ENCODE measurements around the gene SLC34A3.

Gene SLC34A3

DNA sequence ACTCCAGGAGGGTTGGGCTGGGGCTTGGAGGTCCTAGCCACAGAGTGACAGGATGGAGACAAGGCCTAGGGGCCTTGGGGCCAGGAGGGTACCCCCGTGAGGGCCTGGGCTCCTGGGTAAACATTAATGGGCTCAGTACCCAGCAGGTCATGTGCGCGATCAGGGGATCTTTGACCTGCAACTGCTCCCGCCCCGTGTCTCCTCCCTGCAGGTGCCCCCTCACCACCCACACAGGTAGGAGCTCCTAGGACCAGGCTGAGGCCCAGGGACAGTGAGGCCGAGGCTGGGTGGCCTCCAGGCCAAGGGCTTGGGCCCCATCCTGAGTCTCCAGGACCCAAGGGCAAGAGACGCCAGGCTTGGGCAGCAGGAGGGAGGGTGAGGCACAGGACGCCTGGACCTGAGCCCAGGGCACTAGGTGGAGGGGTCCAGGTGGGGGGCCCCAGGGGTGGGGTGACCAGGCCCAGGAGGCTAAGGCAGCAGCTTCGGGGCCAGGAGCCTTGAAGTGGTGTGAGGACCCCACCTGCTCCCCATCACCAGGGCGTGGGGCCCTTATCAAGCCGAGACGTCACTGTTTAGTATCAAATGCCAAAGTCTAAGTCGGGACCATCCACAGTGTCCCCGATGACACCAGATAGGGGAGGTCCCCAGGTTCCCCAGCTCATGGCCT lies at the start of gene SLC34A3:
SLC34A3 (plus strand) TSS at position 197 of the 667 bp plus-strand sequence. CDS start 802 bp downstream, outside the sequence.
- no peak for DNase-seq

DNA sequence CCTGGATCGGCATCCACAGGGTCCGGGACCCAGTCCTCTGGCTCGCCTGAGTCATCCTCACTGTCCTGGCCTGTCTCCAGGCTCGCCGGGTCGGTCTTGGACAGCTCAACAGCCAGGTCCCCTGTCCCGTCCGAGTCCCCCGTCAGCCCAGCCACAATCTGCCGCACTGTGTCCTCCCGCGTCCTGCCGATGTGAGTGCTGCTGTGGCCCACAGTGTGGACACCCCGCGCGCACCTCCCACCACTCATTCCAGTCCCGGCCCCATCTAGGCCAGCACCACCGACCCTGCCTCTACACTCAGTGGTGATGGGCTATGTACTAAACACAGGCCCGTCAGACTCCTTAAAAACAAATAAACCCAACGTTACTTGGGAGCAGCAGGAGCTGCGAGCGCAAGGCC lies 49.0 kb upstream of the SLC34A3 start:
- no peak for DNase-seq

DNA sequence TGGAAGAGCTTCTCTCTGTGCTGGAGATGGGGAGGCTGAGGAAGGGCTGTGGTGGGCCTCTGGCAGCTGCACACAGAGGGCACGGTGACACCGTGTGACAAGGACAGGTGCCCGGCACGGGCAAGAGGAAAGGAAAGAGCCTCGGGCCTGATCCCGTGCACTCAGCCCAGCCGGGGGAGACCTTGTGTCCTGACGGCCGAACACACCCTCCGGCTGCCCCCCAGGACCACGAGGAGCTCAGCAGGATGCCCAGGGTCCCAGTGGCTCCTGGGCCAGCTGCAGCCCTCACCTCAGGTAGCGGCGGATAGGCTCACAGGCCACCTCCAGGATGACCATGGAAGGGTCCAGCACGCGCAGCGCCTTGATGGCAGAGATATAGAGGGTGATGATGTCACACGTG lies 47.9 kb upstream of the SLC34A3 start:
- DNase-seq = no peak

DNA sequence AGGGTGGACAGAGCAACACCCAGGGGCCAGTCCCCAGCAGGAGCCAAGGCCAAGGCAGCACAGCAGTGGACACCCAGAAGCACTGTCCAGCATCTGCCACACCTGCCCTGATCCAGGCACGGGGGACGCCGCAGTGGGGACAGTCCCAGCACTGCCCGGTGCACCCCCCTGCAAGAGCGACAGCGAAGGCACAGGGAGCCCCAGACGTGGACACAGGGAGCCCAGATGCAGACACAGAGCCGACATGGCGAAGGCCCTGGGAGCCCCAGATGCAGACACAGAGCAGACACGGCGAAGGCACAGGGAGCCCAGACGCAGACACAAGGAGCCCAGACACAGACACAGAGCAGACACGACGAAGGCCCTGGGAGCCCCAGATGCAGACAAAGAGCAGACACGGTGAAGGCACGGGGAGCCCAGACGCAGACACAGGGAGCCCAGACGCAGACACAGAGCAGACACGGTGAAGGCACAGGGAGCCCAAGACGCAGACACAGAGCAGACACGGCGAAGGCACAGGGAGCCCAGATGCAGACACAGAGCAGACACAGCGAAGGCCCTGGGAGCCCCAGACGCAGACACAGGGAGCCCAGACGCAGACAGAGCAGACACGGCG lies 46.6 kb upstream of the SLC34A3 start:
- no peak for DNase-seq

DNA sequence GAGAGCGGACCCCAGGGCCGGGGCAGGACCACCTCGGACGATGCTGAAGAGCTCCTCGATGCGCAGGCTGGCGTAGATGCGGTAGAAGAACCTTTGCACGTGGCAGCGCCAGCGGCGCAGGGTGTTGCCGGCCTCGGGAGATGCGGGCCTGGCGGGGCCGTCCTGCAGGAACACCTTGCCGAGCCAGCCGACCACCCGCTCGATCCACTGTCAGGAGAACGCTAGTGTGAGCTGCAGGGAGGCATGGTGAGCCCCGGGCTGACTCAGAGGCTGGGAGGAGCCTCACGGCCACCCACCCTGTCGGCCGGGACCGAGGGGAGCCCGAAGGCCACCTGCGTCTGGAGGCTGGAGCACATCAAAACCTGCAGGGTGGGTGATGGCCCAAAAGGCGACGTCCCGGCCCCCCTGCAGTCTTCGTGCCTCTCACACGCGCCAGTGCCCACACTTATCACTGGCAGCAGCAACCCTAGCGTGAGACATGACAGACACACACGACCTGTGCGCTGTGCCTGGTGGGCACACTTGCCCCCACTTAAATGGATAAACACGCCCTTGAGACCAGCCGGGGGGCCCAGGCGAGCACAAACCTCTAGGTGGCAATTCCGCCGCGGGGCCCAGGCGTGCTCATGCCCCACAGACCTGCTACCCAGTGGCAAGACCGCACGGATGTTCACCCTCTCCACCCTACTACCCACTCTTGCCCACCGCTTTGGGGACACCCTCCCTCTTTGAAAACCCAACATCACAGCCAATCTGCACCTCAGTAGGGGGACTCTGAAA lies 45.6 kb upstream of the SLC34A3 start:
- no peak for DNase-seq

DNA sequence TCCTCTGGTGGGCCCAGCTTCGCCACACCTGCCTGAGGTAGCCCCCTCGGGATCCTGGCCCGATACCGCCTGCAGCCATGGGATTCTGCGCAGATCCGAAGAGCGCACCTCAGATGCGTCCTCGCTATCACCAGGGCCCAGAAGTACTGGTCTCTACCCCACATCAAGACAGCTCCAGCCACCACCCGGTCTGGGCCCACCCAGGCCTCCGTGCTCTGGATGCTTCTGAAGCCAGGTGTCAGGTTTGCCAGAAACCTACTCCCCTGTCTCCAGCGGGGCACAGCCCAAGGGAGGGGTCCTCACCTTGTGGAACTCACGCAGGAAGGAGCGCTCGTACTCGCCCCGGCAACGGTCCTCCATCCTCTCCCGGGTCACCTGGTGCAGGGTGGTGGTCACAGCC lies 44.8 kb upstream of the SLC34A3 start:
- DNase-seq = no peak

DNA sequence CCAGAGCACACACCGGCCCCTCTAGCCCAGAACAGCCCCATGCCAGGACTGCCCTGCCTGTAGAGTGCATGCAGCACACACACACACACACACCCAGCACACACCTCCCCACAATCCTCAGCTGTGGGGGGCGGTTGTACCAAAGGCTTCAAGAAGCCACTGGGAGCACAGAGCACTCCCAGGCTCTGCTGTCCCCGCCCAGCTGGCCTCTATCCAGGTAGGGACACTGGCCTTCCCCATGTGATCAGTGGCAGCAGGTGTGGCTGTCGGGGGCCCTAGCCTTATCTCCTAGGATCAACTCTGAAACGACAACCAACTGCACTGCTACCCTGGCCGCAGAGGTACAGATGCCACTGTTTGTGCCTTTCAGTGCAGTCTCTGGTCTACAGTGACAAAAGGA lies 44.3 kb upstream of the SLC34A3 start:
- no peak for DNase-seq

DNA sequence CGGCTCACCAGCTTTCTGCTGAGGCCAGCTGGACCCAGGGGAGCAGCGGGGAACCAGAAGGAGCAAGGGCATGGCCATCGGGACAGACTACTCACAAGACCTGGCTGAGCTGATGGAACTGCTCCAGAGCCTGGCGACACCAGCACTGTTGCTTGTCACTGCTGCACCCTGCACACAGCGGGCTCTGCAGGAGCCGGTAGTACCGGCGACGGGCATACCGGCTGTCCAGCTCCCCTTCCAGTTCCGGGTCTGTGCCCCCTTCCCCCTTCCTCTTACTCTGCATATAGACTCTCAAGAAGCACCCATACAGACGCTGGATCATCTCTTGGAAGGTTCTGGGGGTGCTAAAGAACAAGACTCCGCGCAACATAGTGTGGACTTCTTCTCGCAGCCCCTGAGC lies 43.3 kb upstream of the SLC34A3 start:
- no peak for DNase-seq

DNA sequence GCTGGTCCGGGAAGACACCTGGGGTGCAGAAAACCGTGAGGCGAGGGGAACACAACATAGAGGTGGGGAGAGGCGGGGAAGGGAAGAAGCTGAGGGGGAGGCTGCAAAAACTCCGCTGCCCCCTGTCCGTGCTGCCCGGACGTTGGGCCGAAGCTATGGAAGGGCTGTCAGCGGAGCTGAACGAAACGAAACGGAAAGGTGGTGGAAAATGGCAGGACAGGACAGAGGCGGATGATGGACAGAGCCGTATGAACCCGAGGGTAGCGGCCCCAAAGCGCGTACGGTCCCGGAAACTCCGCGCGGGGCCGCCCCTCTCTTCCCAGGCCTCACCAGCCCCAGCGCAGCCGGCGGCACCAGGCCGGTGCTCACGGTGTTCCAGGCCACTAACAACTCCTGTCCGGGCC lies 42.6 kb upstream of the SLC34A3 start:
- DNase-seq = no peak

DNA sequence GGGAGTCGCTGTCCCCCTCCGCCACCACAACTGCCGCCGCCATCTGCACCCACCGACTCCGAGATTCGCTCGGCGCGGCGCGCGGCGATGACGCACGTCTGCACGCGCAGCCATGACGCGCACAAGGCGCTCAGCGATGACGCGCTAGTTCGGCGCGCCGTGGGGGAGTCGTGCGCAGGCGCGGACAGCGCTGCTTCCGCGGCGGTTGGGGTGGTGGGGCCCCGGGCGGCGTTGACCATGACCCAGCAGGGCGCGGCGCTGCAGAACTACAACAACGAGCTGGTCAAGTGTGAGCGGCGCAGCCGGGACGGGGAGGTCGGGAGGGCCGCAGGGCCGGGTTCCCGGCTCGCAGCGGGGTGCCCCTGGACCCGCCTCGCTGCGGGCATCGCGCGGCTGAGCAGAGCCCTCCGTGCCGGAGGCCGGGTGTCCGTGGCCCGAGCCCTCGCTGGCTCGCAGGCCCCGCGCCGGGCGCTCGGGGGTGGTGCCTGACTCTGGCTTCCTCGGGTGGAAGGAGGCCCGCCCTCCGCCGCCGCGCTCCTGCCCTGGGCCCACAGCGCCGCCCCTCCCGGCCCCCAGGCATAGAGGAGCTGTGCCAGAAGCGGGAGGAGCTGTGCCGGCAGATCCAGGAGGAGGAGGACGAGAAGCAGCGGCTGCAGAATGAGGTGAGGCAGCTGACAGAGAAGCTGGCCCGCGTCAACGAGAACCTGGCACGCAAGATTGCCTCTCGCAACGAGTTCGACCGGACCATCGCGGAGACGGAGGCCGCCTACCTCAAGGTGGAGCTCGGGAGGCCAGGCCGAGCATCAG lies 42.0 kb upstream of the SLC34A3 start, which contains the start of the genes ANAPC2 and SSNA1:
ANAPC2 (minus strand) TSS at position 71 of the 807 bp plus-strand sequence; CDS start at position 43, 28 bp downstream.
SSNA1 (plus strand) TSS at position 187 of the 807 bp plus-strand sequence; CDS start at position 238, 51 bp downstream.
- peak; percentile 84 to 89 for DNase-seq

DNA sequence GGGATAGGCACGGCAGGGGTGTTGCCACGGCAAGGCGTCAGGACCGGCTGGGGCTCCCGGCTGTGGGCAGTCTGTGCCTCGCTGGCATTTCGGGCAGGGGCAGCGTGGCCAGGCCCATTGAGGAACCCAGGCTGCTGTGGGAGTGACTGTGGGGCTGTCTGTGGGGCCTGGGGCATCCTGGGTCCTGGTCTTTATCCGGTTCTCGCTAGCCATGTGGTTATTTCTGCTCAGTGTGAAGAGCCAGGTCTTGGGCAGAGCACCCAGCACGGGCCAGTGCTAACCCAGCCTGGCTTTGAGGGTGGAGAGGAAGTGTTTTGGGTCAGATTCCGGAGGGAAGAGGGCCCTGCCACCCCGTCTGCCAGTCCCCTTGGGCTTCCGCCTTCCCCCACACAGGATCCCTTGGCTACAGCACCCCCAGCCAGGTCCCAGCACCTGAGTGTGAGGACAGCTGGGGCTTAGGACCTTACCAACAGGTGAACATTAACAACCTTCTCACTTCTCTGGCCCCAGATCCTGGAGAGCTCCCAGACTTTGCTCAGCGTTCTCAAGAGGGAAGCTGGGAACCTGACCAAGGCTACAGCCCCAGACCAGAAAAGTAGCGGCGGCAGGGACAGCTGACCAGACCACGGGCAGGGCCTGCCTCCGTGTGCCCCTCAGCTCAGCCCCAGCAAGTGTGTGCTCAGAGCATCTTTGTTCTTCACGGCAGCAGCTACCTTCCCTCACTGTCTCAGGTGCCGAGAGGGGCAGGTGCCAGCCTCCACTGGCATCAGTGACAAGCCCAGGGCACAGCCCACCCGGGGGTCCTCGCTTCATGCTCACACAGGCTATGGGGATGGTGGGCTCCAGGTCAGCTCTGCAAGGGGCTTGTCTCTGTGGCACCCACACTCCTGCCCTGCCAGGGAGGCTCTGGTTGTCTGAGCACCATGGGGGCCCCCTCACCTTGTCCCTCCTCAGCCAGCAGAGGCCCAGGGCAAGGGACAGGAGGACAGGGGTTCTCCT lies 41.1 kb upstream of the SLC34A3 start:
- DNase-seq = no peak

DNA sequence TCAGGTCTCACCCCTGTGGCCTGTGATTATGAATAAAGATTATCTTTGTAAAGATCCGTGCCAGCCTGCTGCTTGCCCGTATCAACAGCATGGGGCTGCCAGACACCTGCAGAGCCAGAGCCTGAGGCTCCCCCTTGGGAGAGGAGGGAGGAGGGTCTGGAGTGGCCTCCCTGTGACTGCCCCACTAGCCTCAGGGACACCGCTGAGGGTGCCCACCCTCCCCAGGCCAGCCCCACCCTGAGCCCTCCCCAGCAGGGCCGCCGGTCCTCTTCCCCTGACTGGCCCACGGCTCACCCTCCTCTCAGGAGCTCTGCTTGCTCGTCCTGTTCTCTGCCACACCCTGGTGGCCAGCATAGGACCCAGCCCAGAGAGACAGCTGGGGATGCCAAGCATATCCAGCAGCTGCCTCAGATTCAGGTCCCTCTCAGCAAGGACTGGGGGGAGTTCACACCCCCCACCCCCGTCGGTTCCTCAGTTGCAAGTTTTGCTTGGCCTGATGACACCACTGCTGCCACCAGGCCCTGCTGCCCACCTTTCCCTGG lies 40.3 kb upstream of the SLC34A3 start:
- no peak for DNase-seq

DNA sequence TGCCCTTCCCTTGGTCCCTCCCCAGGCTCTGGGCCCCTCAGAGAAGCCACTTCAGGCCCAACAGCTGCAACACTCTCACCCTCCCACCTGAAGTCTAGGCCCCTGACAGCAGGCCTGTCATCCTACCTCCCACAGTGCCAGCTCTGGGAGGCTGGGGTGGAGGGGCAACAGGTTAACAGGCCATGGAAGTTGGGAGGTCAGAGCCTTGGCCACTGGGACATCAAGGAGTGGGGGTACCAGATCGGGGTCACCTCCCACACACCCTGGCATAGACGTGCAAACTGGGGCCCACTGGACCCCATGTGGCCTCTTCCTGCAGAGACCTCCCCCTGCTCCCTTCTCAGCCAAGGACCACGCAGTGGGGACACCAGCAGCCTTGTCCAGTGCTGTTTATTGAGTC lies 39.5 kb upstream of the SLC34A3 start:
- no peak for DNase-seq

DNA sequence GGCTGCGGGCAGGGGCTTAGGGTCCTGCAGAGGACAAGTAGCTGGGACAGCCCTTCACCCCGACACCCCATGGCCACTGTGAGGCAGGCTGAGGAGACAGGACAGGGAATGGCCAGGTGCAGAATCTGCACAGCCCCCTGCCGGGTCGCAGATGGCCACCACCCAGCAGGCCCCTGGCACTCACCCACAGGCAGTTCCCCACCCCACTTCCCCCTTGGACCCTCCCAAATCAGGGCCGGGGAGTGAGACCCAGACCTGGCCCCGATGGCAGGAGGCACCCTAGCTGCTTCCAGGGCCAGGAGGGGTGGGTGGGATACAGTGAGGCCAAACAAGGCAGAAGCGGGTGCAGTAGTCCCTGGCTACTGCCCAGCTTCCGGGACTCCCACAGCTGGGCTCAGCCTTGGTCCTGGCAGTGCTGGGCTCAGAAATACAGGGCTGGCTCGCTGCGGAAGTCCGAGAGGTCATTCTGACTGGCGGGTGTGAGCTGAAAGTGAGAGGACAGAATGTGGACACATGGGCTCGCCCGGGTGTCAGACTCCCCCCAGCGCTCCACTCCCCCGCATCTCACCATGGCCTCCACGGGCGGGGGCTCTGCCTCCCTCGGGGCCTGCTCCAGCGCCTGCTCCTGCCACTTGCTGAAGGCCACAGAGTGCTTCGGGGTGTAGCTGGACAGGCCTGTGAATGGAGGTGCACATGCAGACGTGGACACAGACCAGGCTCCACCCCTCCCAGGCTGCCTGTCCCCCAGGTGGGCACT lies 38.8 kb upstream of the SLC34A3 start:
- peak; percentile 57 to 74 for DNase-seq

DNA sequence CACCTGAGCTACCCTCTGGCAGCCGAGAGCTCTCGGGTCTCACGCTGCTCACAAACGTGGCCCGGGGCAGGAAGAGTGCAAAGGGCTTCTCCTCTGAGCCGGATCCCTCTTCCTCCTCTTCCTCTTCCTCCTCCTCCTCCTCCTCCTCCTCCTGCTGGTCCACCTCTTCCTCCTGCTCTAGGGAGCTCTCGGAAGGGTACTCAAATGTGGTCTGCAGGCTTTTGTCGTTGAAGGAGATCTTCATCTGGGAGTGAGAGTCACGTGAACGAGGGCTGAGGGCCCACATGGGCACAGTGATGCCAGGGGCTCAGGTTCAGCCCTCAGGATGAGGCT lies 38.3 kb upstream of the SLC34A3 start:
- DNase-seq = no peak

DNA sequence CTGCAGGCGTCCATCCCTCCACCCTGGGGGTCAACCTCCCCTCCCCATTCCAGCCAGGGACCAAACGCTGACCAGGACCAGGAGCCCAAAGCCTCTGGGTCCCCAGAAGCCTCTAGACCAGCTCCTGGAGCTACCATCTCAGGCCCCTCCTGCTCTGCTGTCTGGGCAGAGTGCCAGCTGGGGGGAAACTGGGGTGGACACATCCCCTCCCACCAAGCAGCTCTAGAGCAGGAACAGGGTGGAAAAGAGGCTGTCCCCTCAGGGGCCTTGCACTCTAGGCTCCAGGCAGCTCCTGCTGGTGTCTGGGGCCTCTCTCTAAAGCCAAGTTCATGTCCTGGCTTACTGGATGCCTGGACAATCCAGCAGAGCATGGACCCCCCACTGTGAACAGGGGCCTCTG lies 37.8 kb upstream of the SLC34A3 start:
- no peak for DNase-seq

DNA sequence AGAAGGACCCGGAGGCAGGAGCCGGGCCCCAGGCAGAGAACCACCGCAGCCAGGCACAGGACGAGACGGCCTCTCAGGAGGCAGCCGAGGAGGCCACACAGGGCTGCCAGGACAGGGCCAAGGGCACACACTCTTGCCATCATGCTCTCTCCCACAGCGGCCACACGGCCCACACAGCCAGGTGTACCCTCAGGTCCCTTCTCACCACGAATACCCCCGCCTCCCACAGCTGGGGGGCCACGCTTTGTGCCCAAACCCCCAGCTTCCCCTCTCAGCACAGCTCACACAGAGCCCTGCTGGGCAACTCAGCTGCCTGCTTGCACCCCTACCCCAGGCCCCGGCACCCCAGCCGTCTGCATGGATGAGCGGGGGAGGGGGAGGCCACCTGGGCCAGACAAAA lies 36.9 kb upstream of the SLC34A3 start:
- DNase-seq = no peak

DNA sequence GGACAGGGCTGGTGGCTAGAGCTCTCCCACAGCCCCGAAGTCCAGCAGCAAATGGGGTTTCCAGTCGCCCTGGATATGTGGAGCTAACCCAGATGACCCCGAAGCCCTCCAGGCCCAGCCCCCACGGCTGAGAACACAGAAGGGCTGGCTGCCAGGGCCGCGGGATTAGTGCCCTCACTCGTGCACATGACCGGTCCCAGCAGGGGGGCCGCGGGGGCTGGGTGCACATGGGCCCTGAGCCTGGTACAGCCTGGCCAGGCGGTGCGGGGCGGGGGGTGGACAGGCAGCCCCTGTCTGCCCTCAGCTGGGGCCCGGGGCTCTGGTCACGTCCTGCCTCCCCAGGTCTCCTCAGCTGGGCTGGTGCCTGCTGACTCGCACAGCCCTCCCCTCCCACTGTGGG lies 36.3 kb upstream of the SLC34A3 start:
- peak; percentile 86 to 93 for DNase-seq

DNA sequence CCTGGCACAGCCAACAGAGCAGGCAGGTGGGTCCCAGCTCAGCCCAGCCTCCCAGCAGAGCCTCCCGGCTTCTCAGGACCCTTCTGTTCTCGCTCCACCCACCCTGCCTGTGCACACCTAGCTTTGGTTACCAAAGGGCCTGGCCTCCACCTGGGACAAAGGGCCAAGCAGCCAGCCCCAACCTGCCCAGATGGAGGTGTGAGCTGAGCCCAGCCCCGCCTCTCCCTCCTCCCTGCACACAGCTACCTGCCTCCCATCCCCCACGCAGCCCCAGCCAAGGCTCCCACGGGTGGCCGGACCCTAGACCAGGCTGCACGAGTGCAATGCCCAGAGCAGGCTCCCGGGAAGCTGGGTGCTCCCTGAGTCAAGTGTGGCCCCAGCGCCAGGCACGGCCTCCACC lies 35.8 kb upstream of the SLC34A3 start:
- DNase-seq = no peak

DNA sequence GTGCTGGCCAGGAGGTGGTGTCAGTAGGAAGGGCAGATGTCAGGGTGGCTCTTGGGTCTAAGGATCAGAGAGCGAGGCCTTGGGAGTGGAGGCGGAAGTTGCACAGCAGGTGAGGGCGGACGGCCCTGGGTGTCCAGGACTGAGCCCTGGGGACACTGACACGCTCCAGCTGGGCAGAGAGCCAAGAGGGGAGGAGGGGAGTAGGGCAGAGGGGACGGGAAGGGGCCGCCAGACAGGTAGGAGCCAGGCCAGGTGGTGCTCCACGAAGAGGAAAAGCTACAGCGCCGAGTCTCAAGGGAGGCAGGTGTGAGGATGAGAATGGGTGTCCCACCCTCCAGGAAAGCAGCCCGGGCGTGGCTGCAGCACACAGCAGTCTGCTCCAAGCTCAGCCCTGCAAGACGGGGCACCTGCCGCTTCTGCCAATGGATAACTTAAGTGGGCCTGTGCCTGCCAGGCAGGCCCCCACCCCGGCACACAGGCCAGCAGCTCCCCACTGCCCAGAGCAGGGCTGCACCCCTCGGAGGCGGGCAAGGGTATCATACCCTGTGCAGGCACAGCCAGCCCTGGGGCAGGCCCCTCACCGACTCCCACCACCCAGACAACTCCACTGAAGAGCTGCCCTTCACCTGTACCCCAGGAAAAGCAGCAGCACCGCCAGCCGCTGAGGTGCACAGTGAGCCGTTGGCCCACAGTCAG lies 35.0 kb upstream of the SLC34A3 start:
- DNase-seq = no peak

All from hippocampal formation (tissue), 2 donors.